Measurements from ENCODE around the gene FASN.

DNA sequence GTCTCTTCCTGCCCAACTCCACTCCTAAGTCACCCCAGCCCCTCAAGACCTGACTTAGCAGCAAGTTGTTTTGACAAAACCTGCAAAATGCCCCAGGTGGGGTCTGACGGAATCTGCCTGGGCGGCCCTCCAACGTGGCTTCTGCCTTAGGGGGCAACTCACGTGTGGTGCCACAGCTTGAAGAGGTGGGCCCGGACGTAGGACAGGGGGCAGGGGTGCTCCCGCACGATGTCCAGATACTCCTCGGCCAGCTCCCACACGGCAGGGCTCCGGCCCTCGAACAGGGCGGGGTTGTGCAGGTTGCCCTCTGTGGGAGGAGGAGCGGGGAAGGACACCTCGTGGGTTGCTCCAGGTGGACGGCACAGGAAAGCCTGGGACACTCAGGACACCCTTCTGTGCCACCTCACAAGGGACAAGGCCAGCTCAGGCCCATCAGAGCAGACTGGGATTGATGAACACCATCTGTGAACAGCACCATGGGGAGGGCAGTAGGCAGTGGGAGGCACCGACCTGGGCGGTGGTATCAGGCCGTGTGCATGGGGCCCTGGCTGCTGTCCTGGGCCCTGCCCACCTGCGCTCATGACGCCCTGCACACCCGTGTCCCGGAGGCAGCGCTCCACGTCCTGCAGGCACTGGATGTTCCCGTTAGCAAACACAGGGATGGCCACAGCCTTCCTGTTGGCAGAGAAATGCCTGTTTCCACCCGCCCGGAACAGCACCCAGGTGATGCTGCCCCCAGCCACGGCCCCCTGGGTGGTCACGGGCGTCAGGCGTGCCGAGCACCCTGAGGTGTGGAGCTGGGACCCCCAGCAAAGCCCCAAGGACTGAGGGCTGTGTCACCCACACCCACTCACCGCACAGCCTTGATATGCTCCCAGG lies 36.8 kb downstream of the FASN start:
- TF ChIP-seq POLR2A (IDR thresholded peaks at IDR 0.05): no peak
- TF ChIP-seq, protein P1, sequence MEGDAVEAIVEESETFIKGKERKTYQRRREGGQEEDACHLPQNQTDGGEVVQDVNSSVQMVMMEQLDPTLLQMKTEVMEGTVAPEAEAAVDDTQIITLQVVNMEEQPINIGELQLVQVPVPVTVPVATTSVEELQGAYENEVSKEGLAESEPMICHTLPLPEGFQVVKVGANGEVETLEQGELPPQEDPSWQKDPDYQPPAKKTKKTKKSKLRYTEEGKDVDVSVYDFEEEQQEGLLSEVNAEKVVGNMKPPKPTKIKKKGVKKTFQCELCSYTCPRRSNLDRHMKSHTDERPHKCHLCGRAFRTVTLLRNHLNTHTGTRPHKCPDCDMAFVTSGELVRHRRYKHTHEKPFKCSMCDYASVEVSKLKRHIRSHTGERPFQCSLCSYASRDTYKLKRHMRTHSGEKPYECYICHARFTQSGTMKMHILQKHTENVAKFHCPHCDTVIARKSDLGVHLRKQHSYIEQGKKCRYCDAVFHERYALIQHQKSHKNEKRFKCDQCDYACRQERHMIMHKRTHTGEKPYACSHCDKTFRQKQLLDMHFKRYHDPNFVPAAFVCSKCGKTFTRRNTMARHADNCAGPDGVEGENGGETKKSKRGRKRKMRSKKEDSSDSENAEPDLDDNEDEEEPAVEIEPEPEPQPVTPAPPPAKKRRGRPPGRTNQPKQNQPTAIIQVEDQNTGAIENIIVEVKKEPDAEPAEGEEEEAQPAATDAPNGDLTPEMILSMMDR (IDR thresholded peaks at IDR 0.05): no peak

Measured in right lobe of liver (tissue), 4 donors.